HEK293 (cell line): Measurements from ENCODE around the gene EFCAB14.
A peak's percentile ranks its signal among the peaks of the same experiment; 100 is the strongest.
"Not testable (repeated sequence)": the region's sequence is repeated elsewhere in the genome, so short reads cannot be mapped to it uniquely, and the experiment has no call there.

Experiments used
- CTCF ChIA-PET: fragments of 350-600 bp; formaldehyde crosslinking; extraction: SDS; loops from one replicate; lab custom pipeline; 2021; ENCODE audit warnings: antibody characterized with exemption; lab: Yijun Ruan, JAX
- POLR2A ChIA-PET: fragments of 300-600 bp; formaldehyde crosslinking; extraction: SDS; loops from one replicate; lab custom pipeline; 2020; ENCODE audit warnings: antibody characterized with exemption, inconsistent platforms; lab: Yijun Ruan, JAX
- H3K27ac ChIP-seq: fragments of 200-500 bp; sonication (Bioruptor generic); 2 replicates; pipeline ENCODE4 v1.5.1; 2014; ENCODE audit warnings: low read depth, low read length, control low read depth, inconsistent platforms; ENCODE audit errors: extremely low read depth
- H3K36me3 ChIP-seq, 2 experiments: fragments of 200-500 bp in 1 of 2; sonication (Bioruptor generic) in 1 of 2; 1 replicate in 1 of 2; 2 replicates in 1 of 2; pipeline ENCODE4 v1.5.1; 2014 to 2017; ENCODE audit warnings: inconsistent platforms in 2 of 2, low read length in 2 of 2; ENCODE audit not compliant: control insufficient read depth in 2 of 2, insufficient read depth in 1 of 2
- H3K4me1 ChIP-seq: fragments of 200-500 bp; sonication (Bioruptor generic); 2 replicates; pipeline ENCODE4 v1.5.1; 2014; ENCODE audit warnings: mild to moderate bottlenecking, low read length, inconsistent platforms; ENCODE audit not compliant: control insufficient read depth, insufficient read depth
- H3K4me3 ChIP-seq: 2 replicates; pipeline ENCODE4 v1.5.1; 2011; ENCODE audit warnings: low read depth, mild to moderate bottlenecking, control low read depth, low read length, moderate library complexity
- H3K9me3 ChIP-seq: fragments of 200-500 bp; sonication (Bioruptor generic); 2 replicates; pipeline ENCODE4 v1.5.1; 2014; ENCODE audit warnings: low read depth, low read length, inconsistent platforms; ENCODE audit not compliant: control insufficient read depth, insufficient read depth
- GLI2 ChIP-seq: fragments of 450-650 bp; formaldehyde crosslinking; IDR thresholded peaks from 2 replicates; pipeline ENCODE4; 2017; ENCODE audit warnings: missing biosample characterization, missing genetic modification characterization, low read depth, borderline replicate concordance
- MEIS1 ChIP-seq: sonication (generic); formaldehyde crosslinking; IDR thresholded peaks from 2 replicates; pipeline ENCODE4 v1.8.1; 2022; ENCODE audit warnings: missing genetic modification reagents, mild to moderate bottlenecking, borderline replicate concordance
- SP2 ChIP-seq: fragments of 450-650 bp; formaldehyde crosslinking; IDR thresholded peaks from 2 replicates; pipeline ENCODE4 v1.5.1; 2016; ENCODE audit warnings: missing biosample characterization, missing genetic modification characterization
- ZNF133 ChIP-seq: fragments of 450-650 bp; formaldehyde crosslinking; IDR thresholded peaks from 2 replicates; pipeline ENCODE4 v1.5.1; 2016; ENCODE audit warnings: missing biosample characterization, missing genetic modification characterization
- ZNF146 ChIP-seq: fragments of 450-650 bp; formaldehyde crosslinking; IDR thresholded peaks from 2 replicates; pipeline ENCODE4 v1.5.1; 2016; ENCODE audit warnings: missing biosample characterization, missing genetic modification characterization
- ZNF23 ChIP-seq: fragments of 450-650 bp; formaldehyde crosslinking; IDR thresholded peaks from 2 replicates; pipeline ENCODE4 v1.5.1; 2016; ENCODE audit warnings: missing biosample characterization, missing genetic modification characterization, borderline replicate concordance
- ZNF561 ChIP-seq: fragments of 450-650 bp; IDR thresholded peaks from 2 replicates; pipeline ENCODE4 v1.5.1; 2018; ENCODE audit warnings: missing biosample characterization, missing genetic modification characterization, borderline replicate concordance
- ZNF600 ChIP-seq: fragments of 450-650 bp; formaldehyde crosslinking; IDR thresholded peaks from 2 replicates; pipeline ENCODE4 v1.5.1; 2016; ENCODE audit warnings: missing biosample characterization, missing genetic modification characterization
- ZNF610 ChIP-seq: fragments of 450-650 bp; formaldehyde crosslinking; IDR thresholded peaks from 2 replicates; pipeline ENCODE4 v1.5.1; 2016; ENCODE audit warnings: missing biosample characterization, missing genetic modification characterization, borderline replicate concordance
- ZNF776 ChIP-seq: fragments of 450-650 bp; formaldehyde crosslinking; IDR thresholded peaks from 2 replicates; pipeline ENCODE4 v1.5.0; 2017; ENCODE audit warnings: missing biosample characterization, missing genetic modification characterization, borderline replicate concordance
- ZNF830 ChIP-seq: fragments of 450-650 bp; IDR thresholded peaks from 2 replicates; pipeline ENCODE4 v1.5.0; 2018; ENCODE audit warnings: missing biosample characterization, missing genetic modification characterization, low read depth, mild to moderate bottlenecking, moderate library complexity
- ZSCAN16 ChIP-seq: fragments of 450-650 bp; formaldehyde crosslinking; IDR thresholded peaks from 2 replicates; pipeline ENCODE4 v1.5.1; 2016; ENCODE audit warnings: missing biosample characterization, missing genetic modification characterization
- TF ChIP-seq, protein P1 (sequence below): fragments of 450-650 bp; formaldehyde crosslinking; IDR thresholded peaks from 2 replicates; pipeline ENCODE4 v1.5.1; 2016; ENCODE audit warnings: missing biosample characterization, missing genetic modification characterization
- TF ChIP-seq, protein P2 (sequence below): sonication (generic); formaldehyde crosslinking; IDR thresholded peaks from 2 replicates; pipeline ENCODE4 v1.8.1; 2022; ENCODE audit warnings: mild to moderate bottlenecking, moderate library complexity, missing genetic modification reagents
- TF ChIP-seq, protein P3 (sequence below): fragments of 450-650 bp; formaldehyde crosslinking; IDR thresholded peaks from 2 replicates; pipeline ENCODE4 v1.5.1; 2016; ENCODE audit warnings: missing biosample characterization, missing genetic modification characterization, low read depth
- TF ChIP-seq, protein P4 (sequence below): fragments of 450-650 bp; IDR thresholded peaks from 2 replicates; pipeline ENCODE4 v1.5.1; 2018; ENCODE audit warnings: missing biosample characterization, missing genetic modification characterization

EFCAB14 gene

DNA sequence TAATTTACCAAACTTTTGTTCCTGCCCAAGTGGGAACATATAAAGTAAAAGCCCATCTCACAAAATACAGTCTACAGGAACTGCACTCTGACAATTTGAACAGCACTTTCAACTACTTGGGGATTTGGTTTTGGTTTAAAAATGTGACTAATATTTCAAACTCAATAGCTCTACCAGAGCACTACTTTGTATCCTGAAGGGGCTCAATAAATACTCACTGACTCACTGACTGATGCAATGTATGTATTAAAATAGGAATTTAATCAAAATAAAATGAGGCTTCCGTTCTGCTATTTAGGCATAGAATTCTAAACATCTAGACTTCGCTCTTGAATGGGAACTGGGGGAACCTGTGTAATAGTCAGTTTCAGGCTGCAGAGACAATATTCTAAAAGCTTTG, 21.9 kb downstream of the EFCAB14 start:
- CTCF ChIA-PET = interaction anchor here (0.6 to 1.5 kb wide), 2 partner anchors 12 to 259 kb away, joined by 3 to 4 read pairs; no protein-coding TSS in a partner anchor

DNA sequence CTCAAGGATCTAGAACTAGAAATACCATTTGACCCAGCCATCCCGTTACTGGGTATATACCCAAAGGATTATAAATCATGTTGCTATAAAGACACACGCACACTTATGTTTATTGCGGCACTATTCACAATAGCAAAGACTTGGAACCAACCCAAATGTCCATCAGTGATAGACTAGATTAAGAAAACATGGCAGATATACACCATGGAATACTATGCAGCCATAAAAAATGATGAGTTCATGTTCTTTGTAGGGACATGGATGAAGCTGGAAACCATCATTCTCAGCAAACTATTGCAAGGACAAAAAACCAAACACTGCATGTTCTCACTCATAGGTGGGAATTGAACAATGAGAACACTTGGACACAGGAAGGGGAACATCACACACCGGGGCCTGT, 24.2 kb downstream of the EFCAB14 start:
- POLR2A ChIA-PET, H3K4me1 ChIP-seq, H3K4me3 ChIP-seq, H3K27ac ChIP-seq, H3K9me3 ChIP-seq, CTCF ChIA-PET: not testable (repeated sequence)
- TF ChIP-seq, protein P1, sequence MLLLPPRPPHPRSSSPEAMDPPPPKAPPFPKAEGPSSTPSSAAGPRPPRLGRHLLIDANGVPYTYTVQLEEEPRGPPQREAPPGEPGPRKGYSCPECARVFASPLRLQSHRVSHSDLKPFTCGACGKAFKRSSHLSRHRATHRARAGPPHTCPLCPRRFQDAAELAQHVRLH (tag by site-specific recombination) = peak; percentile 50; the same call in 1 of the 2 replicates
- peak; percentile 99 for TF ChIP-seq ZNF146 (tag by site-specific recombination)
- TF ChIP-seq, all 188 proteins: peak for 2; not testable (repeated sequence) for 186
- H3K36me3 ChIP-seq = peaks cover 0 to 83% of the 10 kb centered on the region in 2 experiments; a peak in 2 of 3 replicates

More for the DNA sequence above, 21.9 kb downstream of the EFCAB14 start:
- Histone ChIP-seq H3K27ac (no peak overlapping the region), H3K4me1 (no peaks in the 10 kb centered on the region)
- TF ChIP-seq ZNF561 (tag by site-specific recombination) = no peak
- no peak for TF ChIP-seq ZNF133 (tag by site-specific recombination)
- no peak for TF ChIP-seq SP2 (tag by site-specific recombination)
- no peak for TF ChIP-seq ZSCAN16 (tag by site-specific recombination)
- TF ChIP-seq ZNF610 (tag by site-specific recombination) = no peak
- no peak for TF ChIP-seq MEIS1
- TF ChIP-seq ZNF830 (tag by site-specific recombination) = no peak
- TF ChIP-seq, protein P2, sequence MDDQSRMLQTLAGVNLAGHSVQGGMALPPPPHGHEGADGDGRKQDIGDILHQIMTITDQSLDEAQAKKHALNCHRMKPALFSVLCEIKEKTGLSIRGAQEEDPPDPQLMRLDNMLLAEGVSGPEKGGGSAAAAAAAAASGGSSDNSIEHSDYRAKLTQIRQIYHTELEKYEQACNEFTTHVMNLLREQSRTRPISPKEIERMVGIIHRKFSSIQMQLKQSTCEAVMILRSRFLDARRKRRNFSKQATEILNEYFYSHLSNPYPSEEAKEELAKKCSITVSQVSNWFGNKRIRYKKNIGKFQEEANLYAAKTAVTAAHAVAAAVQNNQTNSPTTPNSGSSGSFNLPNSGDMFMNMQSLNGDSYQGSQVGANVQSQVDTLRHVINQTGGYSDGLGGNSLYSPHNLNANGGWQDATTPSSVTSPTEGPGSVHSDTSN (CRISPR knock-in tag) = no peak
- TF ChIP-seq, protein P3, sequence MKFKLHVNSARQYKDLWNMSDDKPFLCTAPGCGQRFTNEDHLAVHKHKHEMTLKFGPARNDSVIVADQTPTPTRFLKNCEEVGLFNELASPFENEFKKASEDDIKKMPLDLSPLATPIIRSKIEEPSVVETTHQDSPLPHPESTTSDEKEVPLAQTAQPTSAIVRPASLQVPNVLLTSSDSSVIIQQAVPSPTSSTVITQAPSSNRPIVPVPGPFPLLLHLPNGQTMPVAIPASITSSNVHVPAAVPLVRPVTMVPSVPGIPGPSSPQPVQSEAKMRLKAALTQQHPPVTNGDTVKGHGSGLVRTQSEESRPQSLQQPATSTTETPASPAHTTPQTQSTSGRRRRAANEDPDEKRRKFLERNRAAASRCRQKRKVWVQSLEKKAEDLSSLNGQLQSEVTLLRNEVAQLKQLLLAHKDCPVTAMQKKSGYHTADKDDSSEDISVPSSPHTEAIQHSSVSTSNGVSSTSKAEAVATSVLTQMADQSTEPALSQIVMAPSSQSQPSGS (tag by site-specific recombination) = no peak
- TF ChIP-seq ZNF776 = no peak
- no peak for TF ChIP-seq ZNF23 (tag by site-specific recombination)
- no peak for TF ChIP-seq GLI2
- TF ChIP-seq, protein P4, sequence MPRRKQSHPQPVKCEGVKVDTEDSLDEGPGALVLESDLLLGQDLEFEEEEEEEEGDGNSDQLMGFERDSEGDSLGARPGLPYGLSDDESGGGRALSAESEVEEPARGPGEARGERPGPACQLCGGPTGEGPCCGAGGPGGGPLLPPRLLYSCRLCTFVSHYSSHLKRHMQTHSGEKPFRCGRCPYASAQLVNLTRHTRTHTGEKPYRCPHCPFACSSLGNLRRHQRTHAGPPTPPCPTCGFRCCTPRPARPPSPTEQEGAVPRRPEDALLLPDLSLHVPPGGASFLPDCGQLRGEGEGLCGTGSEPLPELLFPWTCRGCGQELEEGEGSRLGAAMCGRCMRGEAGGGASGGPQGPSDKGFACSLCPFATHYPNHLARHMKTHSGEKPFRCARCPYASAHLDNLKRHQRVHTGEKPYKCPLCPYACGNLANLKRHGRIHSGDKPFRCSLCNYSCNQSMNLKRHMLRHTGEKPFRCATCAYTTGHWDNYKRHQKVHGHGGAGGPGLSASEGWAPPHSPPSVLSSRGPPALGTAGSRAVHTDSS (tag by site-specific recombination) = no peak
- TF ChIP-seq ZNF600 (tag by site-specific recombination) = no peak
- TF ChIP-seq, all 188 proteins: peak for 0
- POLR2A ChIA-PET = no interaction called here
- H3K9me3 ChIP-seq = no peaks in the 10 kb centered on the region
- no peak overlapping the region for H3K4me3 ChIP-seq
- H3K36me3 ChIP-seq = peaks cover 0 to 75% of the 10 kb centered on the region in 2 experiments; a peak in 2 of 3 replicates
